K562 (cell line): Measurements from ENCODE around the gene HOXD4. TPM values are rescaled to one million over a fixed set of nuclear protein-coding genes. Genes with fewer than 3 reads are reported as not detected.

Source experiments
- ATAC-seq: fragments of 200-7000 bp; cut with Tn5 transposase; 3 replicates; pipeline ENCODE4 v1.9.1; 2020; ENCODE audit warnings: moderate library complexity
- BruUV-seq: library from RNA; stranded (reverse); fragments of 400-500 nt; replicated peaks from 2 replicates; lab custom pipeline; 2021; lab: Mats Ljungman, UMichigan
- CTCF ChIA-PET: fragments of 300-600 bp; formaldehyde crosslinking; extraction: SDS; loops from one replicate; lab custom pipeline; 2021; ENCODE audit warnings: low intra/inter-chr PET ratio; lab: Yijun Ruan, JAX
- POLR2A ChIA-PET: fragments of 300-600, 350-650 bp; sonication (Branson Sonifier 250); formaldehyde crosslinking; extraction: SDS; loops from one replicate; lab custom pipeline; 2021; ENCODE audit warnings: antibody characterized with exemption, inconsistent platforms; lab: Yijun Ruan, JAX
- DNase-seq, 4 experiments: peaks; one replicate each; pipeline versions ENCODE4 v3.0.0 to v3.0.0-alpha.2; 2011 to 2018; ENCODE audit warnings: low spot score in 3 of 4, mixed read lengths in 3 of 4; ENCODE audit errors: extremely low read depth in 1 of 4
- FAIRE-seq: peaks from 2 replicates; lab custom pipeline; 2011; peaks lifted over from hg19 to GRCh38; lab: Jason Lieb, UNC
- H2AFZ ChIP-seq: 2 replicates; pipeline ENCODE4 v1.6.0; 2011; ENCODE audit warnings: low read depth, low read length, control low read depth, inconsistent platforms
- H3K27ac ChIP-seq: fragments of 200-600 bp; 3 replicates; pipeline ENCODE4 v1.8.0; 2011; ENCODE audit warnings: low read depth, mild to moderate bottlenecking, control low read depth, inconsistent platforms, low read length, moderate library complexity, mixed read lengths; ENCODE audit errors: extremely low read depth
- H3K27me3 ChIP-seq, 2 experiments: fragments of 300-600 bp in 1 of 2; 2 replicates in 1 of 2; 3 replicates in 1 of 2; pipeline versions ENCODE4 v1.6.0 to v1.8.0; 2011; ENCODE audit warnings: inconsistent platforms in 2 of 2, low read length in 2 of 2, mild to moderate bottlenecking in 1 of 2, mixed read lengths in 1 of 2, moderate library complexity in 1 of 2; ENCODE audit not compliant: control insufficient read depth in 2 of 2, insufficient read depth in 2 of 2
- H3K36me3 ChIP-seq: fragments of 300-600 bp; 3 replicates; pipeline ENCODE4 v1.8.0; 2011; ENCODE audit warnings: mild to moderate bottlenecking, low read length, inconsistent platforms; ENCODE audit not compliant: control insufficient read depth, insufficient read depth
- H3K4me1 ChIP-seq, 2 experiments: fragments of 200-600 bp in 1 of 2; replicated peaks in 1 of 2; 2 replicates in 1 of 2; 3 replicates in 1 of 2; pipeline versions ENCODE4 v1.5.1 to v1.8.0; 2011; ENCODE audit warnings: inconsistent platforms in 2 of 2, low read length in 2 of 2, mild to moderate bottlenecking in 1 of 2, mixed read lengths in 1 of 2, moderate library complexity in 1 of 2; ENCODE audit not compliant: control insufficient read depth in 2 of 2, insufficient read depth in 2 of 2
- H3K4me2 ChIP-seq: 2 replicates; pipeline ENCODE4 v1.6.1; 2011; ENCODE audit warnings: low read length, control low read depth, inconsistent platforms, mixed read lengths; ENCODE audit not compliant: insufficient read depth
- H3K4me3 ChIP-seq: fragments of 200-600 bp; sonication (generic), shearing (Covaris generic); 2 replicates; pipeline ENCODE4 v1.5.1; 2016; ENCODE audit warnings: control low read depth, inconsistent platforms
- H3K79me2 ChIP-seq: fragments of 200-600 bp; 3 replicates; pipeline ENCODE4 v1.8.0; 2011; ENCODE audit warnings: low read length, inconsistent platforms; ENCODE audit not compliant: control insufficient read depth, insufficient read depth
- H3K9ac ChIP-seq, 2 experiments: 2 replicates each; pipeline versions ENCODE4 v1.6.0 to v1.6.1; 2011; ENCODE audit warnings: low read depth in 2 of 2, low read length in 2 of 2, control low read depth in 1 of 2, inconsistent platforms in 1 of 2, mild to moderate bottlenecking in 1 of 2, mixed read lengths in 1 of 2; ENCODE audit not compliant: insufficient read depth in 1 of 2
- H3K9me1 ChIP-seq: one replicate; pipeline ENCODE4 v1.6.0; 2011; ENCODE audit warnings: inconsistent platforms, mild to moderate bottlenecking, low read length, moderate library complexity; ENCODE audit not compliant: control insufficient read depth, insufficient read depth
- H3K9me3 ChIP-seq: replicated peaks from 2 replicates; pipeline ENCODE4 v1.5.1; 2011; ENCODE audit warnings: low read depth, low read length, inconsistent platforms; ENCODE audit not compliant: control insufficient read depth, insufficient read depth
- H4K20me1 ChIP-seq: replicated peaks from 2 replicates; pipeline ENCODE4 v1.6.1; 2011; ENCODE audit warnings: low read length, inconsistent platforms, mixed read lengths; ENCODE audit not compliant: control insufficient read depth, insufficient read depth
- CTBP1 ChIP-seq: fragments of 450-650 bp; IDR thresholded peaks from 2 replicates; pipeline ENCODE4 v1.6.1; 2016; ENCODE audit warnings: borderline replicate concordance
- KAT7 ChIP-seq: sonication (generic); formaldehyde crosslinking; IDR thresholded peaks from 2 replicates; pipeline ENCODE4 v1.8.0; 2022; ENCODE audit warnings: missing genetic modification reagents, mild to moderate bottlenecking, borderline replicate concordance
- MIER1 ChIP-seq: fragments of 450-650 bp; IDR thresholded peaks from 2 replicates; pipeline ENCODE4 v1.6.1; 2016; ENCODE audit warnings: antibody characterized with exemption, mild to moderate bottlenecking, low read depth
- THRAP3 ChIP-seq: fragments of 450-650 bp; IDR thresholded peaks from 2 replicates; pipeline ENCODE4 v1.6.1; 2016; ENCODE audit warnings: mild to moderate bottlenecking, inconsistent platforms, borderline replicate concordance
- ZNF280A ChIP-seq: fragments of 450-650 bp; IDR thresholded peaks from 2 replicates; pipeline ENCODE4 v1.6.1; 2018; ENCODE audit warnings: mild to moderate bottlenecking, low read depth; ENCODE audit not compliant: partially characterized antibody
- ZNF592 ChIP-seq: fragments of 450-650 bp; IDR thresholded peaks from 2 replicates; pipeline ENCODE4 v1.6.1; 2017; ENCODE audit warnings: antibody characterized with exemption, mild to moderate bottlenecking
- WGBS: fragments of 100-300 bp; shearing (Covaris generic); methylation state at CpG from one replicate; pipeline ENCODE4 v1.1.6; 2016; ENCODE audit warnings: low coverage, mixed read lengths; ENCODE audit not compliant: insufficient coverage; ENCODE audit errors: missing lambda C conversion rate; 5-methylcytosine and 5-hydroxymethylcytosine counted together
- in situ Hi-C: fragments of 300-500 bp; cut with MboI; formaldehyde crosslinking; loops from 4 replicates; pipeline ENCODE4 v1.15.0; 2018; ENCODE audit warnings: inconsistent platforms, mixed read lengths
- intact Hi-C: fragments of 100-400 bp; cut with micrococcal nuclease; formaldehyde crosslinking; loops from 2 replicates; pipeline ENCODE4 v1.14.2; 2022
- polyA plus RNA-seq, 8 experiments: library from polyadenylated mRNA; depleted of rRNA in 4 of 8; stranded (reverse) in 5 of 8; unstranded in 3 of 8; fragments of >200 nt; fragmentation: Nextera tagmentation in 2 of 8; fragmentation: Illumina TruSeq in 1 of 8; extraction: Ambion mirVana in 2 of 8; extraction: Trizol in 1 of 8; gene quantifications; 2 replicates each; pipeline versions ENCODE4 v1.2.1 to v1.2.3, GENCODE V29; 2011 to 2014; ENCODE audit warnings: inconsistent platforms in 1 of 8, missing spikeins in 1 of 8
- total RNA-seq, 7 experiments: library from RNA; depleted of rRNA in 6 of 7; stranded (reverse); fragments of >200 nt in 6 of 7; fragmentation: Illumina TruSeq in 2 of 7; extraction: Trizol in 2 of 7; gene quantifications; 2 replicates each; pipeline versions ENCODE4 v1.2.1 to v1.2.3, GENCODE V29; 2011 to 2021; ENCODE audit warnings: low replicate concordance in 1 of 7
- TF ChIP-seq, protein P1 (sequence below): fragments of 200-400 bp; formaldehyde crosslinking; IDR thresholded peaks from 2 replicates; pipeline ENCODE4 v1.6.1; 2017; ENCODE audit warnings: mild to moderate bottlenecking, low read depth, low read length, moderate library complexity

Gene HOXD4
- total and polyA plus RNA-seq, 9 of the 15 experiments (the other 6 are each of a cell fraction or from before 2014, with no cell fraction given): not detected

- BruUV-seq: no TSS peak
- no peaks in the 10 kb centered on the region; the same call in 1 of the 2 replicates for H4K20me1 ChIP-seq
- intact Hi-C loops: no loop called here
- no peak for DNase-seq
- no peak for FAIRE-seq
- CTCF ChIA-PET: no interaction called here
- POLR2A ChIA-PET: interaction anchor here (0.6 to 0.8 kb wide), 4 partner anchors 10 to 301 kb away, joined by 3 read pairs; no protein-coding TSS in a partner anchor
- H3K9me1 ChIP-seq: no peaks in the 10 kb centered on the region
- no peak overlapping the region for H3K4me2 ChIP-seq
- ATAC-seq: no peak
- H3K27ac ChIP-seq: no peak overlapping the region
- no peaks in the 10 kb centered on the region for H3K79me2 ChIP-seq
- in situ Hi-C loops: no loop called here
- H3K36me3 ChIP-seq: no peaks in the 10 kb centered on the region
- no peak overlapping the region for H3K9ac ChIP-seq
- no peak for TF ChIP-seq KAT7 (CRISPR knock-in tag)
- TF ChIP-seq CTBP1: no peak
- TF ChIP-seq, protein P1, sequence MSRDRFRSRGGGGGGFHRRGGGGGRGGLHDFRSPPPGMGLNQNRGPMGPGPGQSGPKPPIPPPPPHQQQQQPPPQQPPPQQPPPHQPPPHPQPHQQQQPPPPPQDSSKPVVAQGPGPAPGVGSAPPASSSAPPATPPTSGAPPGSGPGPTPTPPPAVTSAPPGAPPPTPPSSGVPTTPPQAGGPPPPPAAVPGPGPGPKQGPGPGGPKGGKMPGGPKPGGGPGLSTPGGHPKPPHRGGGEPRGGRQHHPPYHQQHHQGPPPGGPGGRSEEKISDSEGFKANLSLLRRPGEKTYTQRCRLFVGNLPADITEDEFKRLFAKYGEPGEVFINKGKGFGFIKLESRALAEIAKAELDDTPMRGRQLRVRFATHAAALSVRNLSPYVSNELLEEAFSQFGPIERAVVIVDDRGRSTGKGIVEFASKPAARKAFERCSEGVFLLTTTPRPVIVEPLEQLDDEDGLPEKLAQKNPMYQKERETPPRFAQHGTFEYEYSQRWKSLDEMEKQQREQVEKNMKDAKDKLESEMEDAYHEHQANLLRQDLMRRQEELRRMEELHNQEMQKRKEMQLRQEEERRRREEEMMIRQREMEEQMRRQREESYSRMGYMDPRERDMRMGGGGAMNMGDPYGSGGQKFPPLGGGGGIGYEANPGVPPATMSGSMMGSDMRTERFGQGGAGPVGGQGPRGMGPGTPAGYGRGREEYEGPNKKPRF: no peak
- TF ChIP-seq ZNF592: no peak
- no peak for TF ChIP-seq MIER1
- no peak for TF ChIP-seq THRAP3
- no peak for TF ChIP-seq ZNF280A
- peaks cover 67 to 75% of the 10 kb centered on the region in 2 experiments for H3K27me3 ChIP-seq
- H3K4me1 ChIP-seq: peaks cover 0 to 26% of the 10 kb centered on the region in 2 experiments; a peak in 2 of 5 replicates
- no peak overlapping the region for H2AFZ ChIP-seq
- no peaks in the 10 kb centered on the region for H3K9me3 ChIP-seq
- H3K4me3 ChIP-seq: no peak overlapping the region
- WGBS: 2% methylated on average over 6 of the region's 6 CpGs
Observed at GRCh38 chr2:176155356-176156044, 4.2 kb downstream of the HOXD4 start.
